ENCODE data around the gene ADAM10.
"Not testable (repeated sequence)": the region's sequence is repeated elsewhere in the genome, so short reads cannot be mapped to it uniquely, and the experiment has no call there.

The ADAM10 gene

GRCh38 chr15:58749532-58750337 is at the start of gene ADAM10:
TSS of gene ADAM10 (minus strand) at chr15:58749707. CDS start at chr15:58749534, 173 bp downstream.
- peak; percentile 88 for DNase-seq

- DNase-seq = no peak
These were observed 48.0 kb upstream of the ADAM10 start for GRCh38 chr15:58797505-58797904.

- DNase-seq = no peak
These were observed 46.3 kb upstream of the ADAM10 start for GRCh38 chr15:58795825-58796224.

GRCh38 chr15:58793862-58794261 is 44.4 kb upstream of the ADAM10 start:
- DNase-seq = no peak

GRCh38 chr15:58788056-58788710 is 38.7 kb upstream of the ADAM10 start:
- DNase-seq = no peak

GRCh38 chr15:58785355-58785754 is 35.8 kb upstream of the ADAM10 start:
- DNase-seq = no peak

- no peak for DNase-seq
These were observed 30.0 kb upstream of the ADAM10 start for GRCh38 chr15:58779554-58779953.

GRCh38 chr15:58777107-58777506 is 27.6 kb upstream of the ADAM10 start:
- DNase-seq = no peak

GRCh38 chr15:58775402-58775801 is 25.9 kb upstream of the ADAM10 start:
- DNase-seq = no peak

- DNase-seq = no peak
These were observed 23.5 kb upstream of the ADAM10 start for GRCh38 chr15:58773024-58773423.

GRCh38 chr15:58771621-58772250 is 22.2 kb upstream of the ADAM10 start:
- DNase-seq = no peak

GRCh38 chr15:58770857-58771620 is 21.5 kb upstream of the ADAM10 start, which contains the start of gene MINDY2:
TSS of gene MINDY2 (plus strand) at chr15:58771302. CDS start at chr15:58771396, 94 bp downstream.
- peak; percentile 89 for DNase-seq

- DNase-seq = peak; percentile 27
These were observed 21.0 kb upstream of the ADAM10 start for GRCh38 chr15:58770519-58770856.

GRCh38 chr15:58768601-58769004 is 19.1 kb upstream of the ADAM10 start:
- DNase-seq = not testable (repeated sequence)

- DNase-seq = no peak
These were observed 16.8 kb upstream of the ADAM10 start for GRCh38 chr15:58766290-58766689.

- DNase-seq = no peak
These were observed 15.0 kb upstream of the ADAM10 start for GRCh38 chr15:58764468-58764867.

- peak; percentile 64 for DNase-seq
These were observed 13.2 kb upstream of the ADAM10 start for GRCh38 chr15:58762731-58763130.

GRCh38 chr15:58762285-58762684 is 12.8 kb upstream of the ADAM10 start:
- DNase-seq = no peak

- no peak for DNase-seq
These were observed 11.5 kb upstream of the ADAM10 start for GRCh38 chr15:58761010-58761388.

GRCh38 chr15:58760385-58761009 is 11.0 kb upstream of the ADAM10 start:
- no peak for DNase-seq

GRCh38 chr15:58758141-58758540 is 8.6 kb upstream of the ADAM10 start:
- DNase-seq = no peak

- no peak for DNase-seq
These were observed 6.4 kb upstream of the ADAM10 start for GRCh38 chr15:58755956-58756355.

GRCh38 chr15:58755350-58755749 is 5.8 kb upstream of the ADAM10 start:
- no peak for DNase-seq
